ENCODE measurements around the gene NDUFS1.
"Not testable (repeated sequence)": the region's sequence is repeated elsewhere in the genome, so short reads cannot be mapped to it uniquely, and the experiment has no call there.

NDUFS1 gene

GRCh38 chr2:206159346-206160124 is at the start of gene NDUFS1, which contains the start of gene EEF1B2:
NDUFS1 (minus strand) TSS chr2:206159444; CDS start chr2:206153678, 5,766 bp downstream.
EEF1B2 (plus strand) TSS chr2:206159895; CDS start chr2:206159980, 85 bp downstream.
- peak within 1 kb of the TSS; percentile 96 for H3K27ac ChIP-seq
- TF ChIP-seq CTCF (conservative IDR thresholded peaks at IDR 0.05) (no peak), ZFX (IDR thresholded peaks at IDR 0.05) (no peak; the same call in 1 of the 2 replicates)

- no peak for TF ChIP-seq ZFX (IDR thresholded peaks at IDR 0.05)
- H3K27ac ChIP-seq = no peak overlapping the region
Measured at GRCh38 chr2:206208900-206209299, 49.7 kb upstream of the NDUFS1 start.

DNA sequence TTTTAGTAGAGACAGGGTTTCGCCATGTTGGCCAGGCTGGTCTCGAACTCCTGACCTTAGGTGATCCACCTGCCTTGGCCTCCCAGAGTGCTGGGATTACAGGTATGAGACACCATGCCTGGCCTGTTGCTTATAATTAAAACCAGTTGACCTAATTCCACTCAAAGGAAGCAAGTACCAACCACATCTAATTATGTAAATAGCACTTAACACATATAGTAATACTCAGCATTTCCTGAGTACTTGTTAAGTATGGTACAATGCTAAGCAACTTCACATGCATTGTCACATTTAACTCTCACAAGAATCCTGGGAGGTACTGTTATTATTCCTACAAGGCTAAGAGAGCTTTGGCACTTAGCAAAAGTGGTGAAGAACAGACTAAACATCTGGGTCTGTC is 48.1 kb upstream of the NDUFS1 start:
- not testable (repeated sequence) for H3K27ac ChIP-seq

DNA sequence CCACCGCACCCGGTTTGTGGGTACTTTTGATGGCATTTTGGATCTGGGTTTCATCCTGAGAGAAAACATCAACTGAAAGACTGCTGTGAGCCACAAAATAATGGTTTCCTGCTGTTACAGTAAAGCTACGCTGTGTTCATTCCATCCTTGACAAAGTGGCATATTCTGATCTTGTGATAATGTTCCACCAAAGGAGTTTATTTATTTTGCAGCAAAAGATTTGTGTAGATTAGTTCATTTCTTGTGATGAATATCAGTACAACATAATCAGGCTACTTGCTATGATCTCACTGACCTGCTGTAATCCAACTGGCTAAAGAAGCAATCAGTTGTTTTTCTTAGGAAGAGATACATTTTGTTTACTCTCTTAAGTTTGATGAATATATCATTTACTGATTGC is 45.5 kb upstream of the NDUFS1 start:
- H3K27ac ChIP-seq = no peak overlapping the region
- TF ChIP-seq ZFX (IDR thresholded peaks at IDR 0.05) = no peak
- no peak for TF ChIP-seq CTCF (conservative IDR thresholded peaks at IDR 0.05)

- H3K27ac ChIP-seq = no peak overlapping the region
- TF ChIP-seq ZFX (IDR thresholded peaks at IDR 0.05) (no peak), CTCF (conservative IDR thresholded peaks at IDR 0.05) (no peak)
Measured at GRCh38 chr2:206203331-206203730, 44.1 kb upstream of the NDUFS1 start.

GRCh38 chr2:206202446-206202845 is 43.2 kb upstream of the NDUFS1 start:
- no peak overlapping the region for H3K27ac ChIP-seq
- TF ChIP-seq CTCF (conservative IDR thresholded peaks at IDR 0.05) = no peak
- TF ChIP-seq ZFX (IDR thresholded peaks at IDR 0.05) = no peak

- TF ChIP-seq CTCF (conservative IDR thresholded peaks at IDR 0.05) = no peak
- no peak for TF ChIP-seq ZFX (IDR thresholded peaks at IDR 0.05)
- H3K27ac ChIP-seq = no peak overlapping the region
Measured at GRCh38 chr2:206201075-206201848, 42.0 kb upstream of the NDUFS1 start.

GRCh38 chr2:206198677-206199076 is 39.4 kb upstream of the NDUFS1 start:
- TF ChIP-seq CTCF (conservative IDR thresholded peaks at IDR 0.05) (no peak), ZFX (IDR thresholded peaks at IDR 0.05) (no peak)
- H3K27ac ChIP-seq = no peak overlapping the region

Data from C4-2B (cell line).